HEK293 (cell line): ENCODE measurements around the gene RALGAPA2.

Experiments used
- HOXA7 ChIP-seq: sonication (generic); formaldehyde crosslinking; IDR thresholded peaks from 2 replicates; pipeline ENCODE4 v1.8.1; 2022; ENCODE audit warnings: missing genetic modification reagents, borderline replicate concordance
- RBAK ChIP-seq: fragments of 450-650 bp; formaldehyde crosslinking; IDR thresholded peaks from 2 replicates; pipeline ENCODE4 v1.5.1; 2016; ENCODE audit warnings: missing biosample characterization, missing genetic modification characterization
- ZBTB7A ChIP-seq: fragments of 450-650 bp; formaldehyde crosslinking; IDR thresholded peaks from 2 replicates; pipeline ENCODE4 v1.5.1; 2016; ENCODE audit warnings: low read depth, missing biosample characterization, missing genetic modification characterization
- ZFP37 ChIP-seq: fragments of 450-650 bp; formaldehyde crosslinking; IDR thresholded peaks from 2 replicates; pipeline ENCODE4 v1.5.1; 2016; ENCODE audit warnings: missing biosample characterization, missing genetic modification characterization
- ZNF184 ChIP-seq: fragments of 450-650 bp; IDR thresholded peaks from 2 replicates; pipeline ENCODE4 v1.5.1; 2018; ENCODE audit warnings: missing biosample characterization, mild to moderate bottlenecking, missing genetic modification characterization
- ZNF548 ChIP-seq: fragments of 450-650 bp; formaldehyde crosslinking; IDR thresholded peaks from 2 replicates; pipeline ENCODE4 v1.5.1; 2016; ENCODE audit warnings: missing biosample characterization, missing genetic modification characterization
- ZNF561 ChIP-seq: fragments of 450-650 bp; IDR thresholded peaks from 2 replicates; pipeline ENCODE4 v1.5.1; 2018; ENCODE audit warnings: missing biosample characterization, missing genetic modification characterization, borderline replicate concordance
- ZNF596 ChIP-seq: fragments of 450-650 bp; IDR thresholded peaks from 2 replicates; pipeline ENCODE4 v1.5.0; 2018; ENCODE audit warnings: missing biosample characterization, mild to moderate bottlenecking, missing genetic modification characterization, moderate library complexity
- ZNF629 ChIP-seq: fragments of 450-650 bp; formaldehyde crosslinking; IDR thresholded peaks from 2 replicates; pipeline ENCODE4 v1.5.1; 2017; ENCODE audit warnings: missing biosample characterization, missing genetic modification characterization
- ZNF768 ChIP-seq: fragments of 450-650 bp; formaldehyde crosslinking; IDR thresholded peaks from 2 replicates; pipeline ENCODE4 v1.5.1; 2018; ENCODE audit warnings: missing biosample characterization, mild to moderate bottlenecking, missing genetic modification characterization
- TF ChIP-seq, protein P1 (sequence below): fragments of 450-650 bp; formaldehyde crosslinking; IDR thresholded peaks from 2 replicates; pipeline ENCODE4 v1.5.1; 2016; ENCODE audit warnings: missing biosample characterization, missing genetic modification characterization
- TF ChIP-seq, protein P2 (sequence below): fragments of 450-650 bp; formaldehyde crosslinking; IDR thresholded peaks from 2 replicates; pipeline ENCODE4 v1.5.1; 2016; ENCODE audit warnings: missing biosample characterization, missing genetic modification characterization

DNA sequence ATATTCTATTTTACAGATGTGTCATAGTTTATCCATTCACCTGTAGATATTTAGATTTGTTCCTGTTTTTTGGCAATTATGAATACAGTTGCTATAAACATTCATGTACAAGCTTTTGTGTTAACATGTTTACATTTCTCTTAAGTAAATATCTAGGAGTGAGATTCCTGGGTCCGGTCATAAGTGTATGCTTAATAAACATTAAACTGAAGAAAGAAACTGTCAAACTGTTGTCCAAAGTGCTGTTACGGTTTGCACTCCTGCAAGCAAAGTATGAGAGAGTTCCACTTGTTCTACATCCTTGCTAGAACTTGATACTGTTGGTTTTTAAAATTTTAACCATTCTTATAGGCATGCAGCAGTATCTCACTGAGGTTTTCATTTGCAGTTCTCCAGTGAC is 138.6 kb downstream of the RALGAPA2 start:
- TF ChIP-seq ZNF629 (tag by site-specific recombination) (no peak), HOXA7 (CRISPR knock-in tag) (no peak), ZNF184 (no peak), ZNF768 (no peak), ZNF596 (no peak), ZBTB7A (tag by site-specific recombination) (no peak), ZNF561 (no peak), ZFP37 (no peak), ZNF548 (tag by site-specific recombination) (no peak), RBAK (tag by site-specific recombination) (no peak)
- TF ChIP-seq, protein P1, sequence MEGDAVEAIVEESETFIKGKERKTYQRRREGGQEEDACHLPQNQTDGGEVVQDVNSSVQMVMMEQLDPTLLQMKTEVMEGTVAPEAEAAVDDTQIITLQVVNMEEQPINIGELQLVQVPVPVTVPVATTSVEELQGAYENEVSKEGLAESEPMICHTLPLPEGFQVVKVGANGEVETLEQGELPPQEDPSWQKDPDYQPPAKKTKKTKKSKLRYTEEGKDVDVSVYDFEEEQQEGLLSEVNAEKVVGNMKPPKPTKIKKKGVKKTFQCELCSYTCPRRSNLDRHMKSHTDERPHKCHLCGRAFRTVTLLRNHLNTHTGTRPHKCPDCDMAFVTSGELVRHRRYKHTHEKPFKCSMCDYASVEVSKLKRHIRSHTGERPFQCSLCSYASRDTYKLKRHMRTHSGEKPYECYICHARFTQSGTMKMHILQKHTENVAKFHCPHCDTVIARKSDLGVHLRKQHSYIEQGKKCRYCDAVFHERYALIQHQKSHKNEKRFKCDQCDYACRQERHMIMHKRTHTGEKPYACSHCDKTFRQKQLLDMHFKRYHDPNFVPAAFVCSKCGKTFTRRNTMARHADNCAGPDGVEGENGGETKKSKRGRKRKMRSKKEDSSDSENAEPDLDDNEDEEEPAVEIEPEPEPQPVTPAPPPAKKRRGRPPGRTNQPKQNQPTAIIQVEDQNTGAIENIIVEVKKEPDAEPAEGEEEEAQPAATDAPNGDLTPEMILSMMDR, result no peak
- TF ChIP-seq, protein P2, sequence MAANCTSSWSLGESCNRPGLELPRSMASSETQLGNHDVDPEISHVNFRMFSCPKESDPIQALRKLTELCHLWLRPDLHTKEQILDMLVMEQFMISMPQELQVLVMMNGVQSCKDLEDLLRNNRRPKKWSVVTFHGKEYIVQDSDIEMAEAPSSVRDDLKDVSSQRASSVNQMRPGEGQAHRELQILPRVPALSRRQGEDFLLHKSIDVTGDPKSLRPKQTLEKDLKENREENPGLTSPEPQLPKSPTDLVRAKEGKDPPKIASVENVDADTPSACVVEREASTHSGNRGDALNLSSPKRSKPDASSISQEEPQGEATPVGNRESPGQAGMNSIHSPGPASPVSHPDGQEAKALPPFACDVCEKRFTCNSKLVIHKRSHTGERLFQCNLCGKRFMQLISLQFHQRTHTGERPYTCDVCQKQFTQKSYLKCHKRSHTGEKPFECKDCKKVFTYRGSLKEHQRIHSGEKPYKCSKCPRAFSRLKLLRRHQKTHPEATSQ (tag by site-specific recombination), result no peak
